ENCODE data around the gene LRRC8D. TPM values are rescaled to one million over a fixed set of nuclear protein-coding genes. Genes with fewer than 3 reads are reported as not detected.

Gene LRRC8D
- total RNA-seq, 2 donors from 2014 or later, result 9.0 to 10.9 TPM

- Histone ChIP-seq H3K36me3 (no peaks in the 10 kb centered on the region), H3K9me3 (no peaks in the 10 kb centered on the region), H3K27ac (no peak overlapping the region), H3K27me3 (no peaks in the 10 kb centered on the region), H3K4me3 (no peak overlapping the region), H3K4me1 (peaks cover 0 to 22% of the 10 kb centered on the region in 2 donors)
- no peak for TF ChIP-seq CTCF (IDR thresholded peaks at IDR 0.05)
- DNase-seq (ENCODE audit: low spot score), result no peak
Measured at GRCh38 chr1:89912073-89912472, 91.2 kb downstream of the LRRC8D start.

- Histone ChIP-seq H3K4me3 (no peak overlapping the region), H3K27me3 (no peaks in the 10 kb centered on the region), H3K9me3 (no peaks in the 10 kb centered on the region), H3K36me3 (no peaks in the 10 kb centered on the region), H3K27ac (no peak overlapping the region), H3K4me1 (peaks cover 0 to 18% of the 10 kb centered on the region in 2 donors)
- DNase-seq (ENCODE audit: low spot score), result no peak
- TF ChIP-seq CTCF (IDR thresholded peaks at IDR 0.05), result no peak
Measured at GRCh38 chr1:89913353-89914095, 92.7 kb downstream of the LRRC8D start.

- Histone ChIP-seq H3K27ac (no peak overlapping the region), H3K27me3 (no peaks in the 10 kb centered on the region)
Measured at GRCh38 chr1:89917353-89917752, 96.5 kb downstream of the LRRC8D start.

GRCh38 chr1:89918127-89918793 is 97.4 kb downstream of the LRRC8D start:
- Histone ChIP-seq H3K4me3 (no peak overlapping the region), H3K4me1 (peaks cover 0 to 14% of the 10 kb centered on the region in 2 donors), H3K27ac (no peak overlapping the region), H3K36me3 (no peaks in the 10 kb centered on the region), H3K27me3 (no peaks in the 10 kb centered on the region), H3K9me3 (no peaks in the 10 kb centered on the region)
- TF ChIP-seq CTCF (IDR thresholded peaks at IDR 0.05), result no peak
- no peak for DNase-seq (ENCODE audit: low spot score)

More at GRCh38 chr1:89917353-89917752, 96.5 kb downstream of the LRRC8D start:
- TF ChIP-seq CTCF (IDR thresholded peaks at IDR 0.05), result no peak
- Histone ChIP-seq H3K9me3 (no peaks in the 10 kb centered on the region), H3K36me3 (no peaks in the 10 kb centered on the region), H3K4me3 (no peak overlapping the region), H3K4me1 (peaks cover 0 to 14% of the 10 kb centered on the region in 2 donors)
- no peak for DNase-seq (ENCODE audit: low spot score)

- Histone ChIP-seq H3K27me3 (no peaks in the 10 kb centered on the region), H3K4me1 (peaks cover 0 to 14% of the 10 kb centered on the region in 2 donors), H3K36me3 (no peaks in the 10 kb centered on the region), H3K4me3 (no peak overlapping the region), H3K9me3 (no peaks in the 10 kb centered on the region), H3K27ac (no peak overlapping the region)
- no peak for TF ChIP-seq CTCF (IDR thresholded peaks at IDR 0.05)
- DNase-seq (ENCODE audit: low spot score), result no peak
Measured at GRCh38 chr1:89918794-89919155, 97.9 kb downstream of the LRRC8D start.
